GM19238 (cell line): ENCODE data around the gene TESMIN.

Experiments
- DNase-seq: peaks from one replicate; pipeline ENCODE4 v3.0.0; 2011; ENCODE audit warnings: low spot score; ENCODE audit not compliant: insufficient read length

Gene TESMIN

GRCh38 chr11:68751331-68751856 lies at the start of gene TESMIN:
TSS of gene TESMIN (minus strand) at chr11:68751520. CDS start at chr11:68750660, 860 bp downstream.
- peak; percentile 87 for DNase-seq

- DNase-seq, result no peak
These were observed 47.0 kb upstream of the TESMIN start for GRCh38 chr11:68798221-68798813.

GRCh38 chr11:68796801-68797200 lies 45.5 kb upstream of the TESMIN start:
- DNase-seq, result no peak

GRCh38 chr11:68792400-68792966 lies 41.2 kb upstream of the TESMIN start:
- no peak for DNase-seq

GRCh38 chr11:68784653-68785052 lies 33.3 kb upstream of the TESMIN start:
- no peak for DNase-seq

GRCh38 chr11:68783216-68783821 lies 32.0 kb upstream of the TESMIN start:
- DNase-seq, result no peak

GRCh38 chr11:68782711-68783110 lies 31.4 kb upstream of the TESMIN start:
- no peak for DNase-seq

- DNase-seq, result no peak
These were observed 29.5 kb upstream of the TESMIN start for GRCh38 chr11:68780829-68781228.

GRCh38 chr11:68778205-68778604 lies 26.9 kb upstream of the TESMIN start:
- no peak for DNase-seq

GRCh38 chr11:68776442-68777235 lies 25.3 kb upstream of the TESMIN start:
- DNase-seq, result no peak

GRCh38 chr11:68775951-68776388 lies 24.6 kb upstream of the TESMIN start:
- DNase-seq, result no peak

- DNase-seq, result no peak
These were observed 22.9 kb upstream of the TESMIN start for GRCh38 chr11:68774194-68774585.

GRCh38 chr11:68773521-68774193 lies 22.3 kb upstream of the TESMIN start:
- no peak for DNase-seq

GRCh38 chr11:68772936-68773335 lies 21.6 kb upstream of the TESMIN start:
- no peak for DNase-seq

GRCh38 chr11:68770781-68771180 lies 19.5 kb upstream of the TESMIN start:
- DNase-seq, result no peak

- no peak for DNase-seq
These were observed 16.4 kb upstream of the TESMIN start for GRCh38 chr11:68767672-68768071.

GRCh38 chr11:68766786-68767185 lies 15.5 kb upstream of the TESMIN start:
- DNase-seq, result no peak

- DNase-seq, result no peak
These were observed 13.4 kb upstream of the TESMIN start for GRCh38 chr11:68764746-68765145.

- no peak for DNase-seq
These were observed 12.8 kb upstream of the TESMIN start for GRCh38 chr11:68763926-68764657.

GRCh38 chr11:68763181-68763721 lies 11.9 kb upstream of the TESMIN start:
- no peak for DNase-seq
